GM23248 (cell line): ENCODE measurements around the gene PGGT1B. TPM values are rescaled to one million over a fixed set of nuclear protein-coding genes. Genes with fewer than 3 reads are reported as not detected.
A peak's percentile ranks its signal among the peaks of the same experiment; 100 is the strongest.

ENCODE experiments used
- DNase-seq: peaks from one replicate; pipeline ENCODE4 v3.0.0-alpha.2; 2015
- H2AFZ ChIP-seq: fragments of 200-600 bp; sonication (generic); 2 replicates; pipeline ENCODE4 v1.6.1; 2016; ENCODE audit warnings: antibody characterized with exemption
- H3F3A ChIP-seq: fragments of 200-600 bp; sonication (generic); 2 replicates; pipeline ENCODE4 v1.6.1; 2016; ENCODE audit warnings: mild to moderate bottlenecking, antibody characterized with exemption, mixed run types; ENCODE audit not compliant: insufficient read depth
- H3K27ac ChIP-seq: fragments of 200-600 bp; sonication (generic); 2 replicates; pipeline ENCODE4 v1.5.1; 2016; ENCODE audit warnings: mild to moderate bottlenecking
- H3K27me3 ChIP-seq: fragments of 200-600 bp; sonication (generic); replicated peaks from 2 replicates; pipeline ENCODE4 v1.6.1; 2016; ENCODE audit warnings: mild to moderate bottlenecking; ENCODE audit not compliant: insufficient read depth
- H3K36me3 ChIP-seq: fragments of 200-600 bp; sonication (generic); 2 replicates; pipeline ENCODE4 v1.6.1; 2016; ENCODE audit warnings: low read depth, mild to moderate bottlenecking
- H3K4me1 ChIP-seq: fragments of 200-600 bp; sonication (generic); 2 replicates; pipeline ENCODE4 v1.6.1; 2016; ENCODE audit warnings: mild to moderate bottlenecking; ENCODE audit not compliant: insufficient read depth
- H3K4me2 ChIP-seq: fragments of 200-600 bp; sonication (generic); one replicate; pipeline ENCODE4 v1.6.1; 2016; ENCODE audit warnings: mild to moderate bottlenecking; ENCODE audit not compliant: unreplicated experiment
- H3K4me3 ChIP-seq: fragments of 200-600 bp; sonication (generic); 2 replicates; pipeline ENCODE4 v1.5.1; 2016; ENCODE audit warnings: mild to moderate bottlenecking
- H3K79me2 ChIP-seq: fragments of 200-600 bp; sonication (generic); 2 replicates; pipeline ENCODE4 v1.6.1; 2016; ENCODE audit warnings: mild to moderate bottlenecking; ENCODE audit not compliant: insufficient read depth
- H3K9ac ChIP-seq: fragments of 200-600 bp; sonication (generic); 2 replicates; pipeline ENCODE4 v1.6.1; 2016; ENCODE audit warnings: mild to moderate bottlenecking
- H3K9me2 ChIP-seq: fragments of 200-600 bp; sonication (generic); 2 replicates; pipeline ENCODE4 v1.6.1; 2016; ENCODE audit warnings: mixed run types, mild to moderate bottlenecking, moderate library complexity; ENCODE audit not compliant: insufficient read depth
- H3K9me3 ChIP-seq: fragments of 200-600 bp; sonication (generic); one replicate; pipeline ENCODE4 v1.6.1; 2017; ENCODE audit warnings: low read depth
- H4K20me1 ChIP-seq: fragments of 200-600 bp; sonication (generic); 2 replicates; pipeline ENCODE4 v1.6.0; 2016; ENCODE audit not compliant: insufficient read depth
- EZH2 ChIP-seq: fragments of 200-600 bp; sonication (generic); IDR thresholded peaks from 2 replicates; pipeline ENCODE4 v1.6.1; 2018; ENCODE audit warnings: antibody characterized with exemption, mild to moderate bottlenecking; ENCODE audit not compliant: insufficient read depth, poor library complexity, severe bottlenecking
- EZH2phosphoT487 ChIP-seq: fragments of 200-600 bp; sonication (generic); IDR thresholded peaks from 2 replicates; pipeline ENCODE4 v1.6.1; 2018; ENCODE audit warnings: antibody characterized with exemption, moderate library complexity, mild to moderate bottlenecking, low read depth; ENCODE audit not compliant: insufficient read depth
- WGBS, 2 experiments: methylation state at CpG; one replicate each; pipeline ENCODE4 v1.1.6; 2015 to 2017; ENCODE audit warnings: low lambda C conversion rate in 2 of 2, low coverage in 1 of 2; ENCODE audit errors: missing lambda C conversion rate in 2 of 2; 5-methylcytosine and 5-hydroxymethylcytosine counted together
- in situ Hi-C: fragments of 300-500 bp; cut with MboI; formaldehyde crosslinking; loops from 2 replicates; pipeline ENCODE4 v1.15.0; 2020
- polyA plus RNA-seq: library from polyadenylated mRNA; unstranded; fragments of >200 nt; fragmentation: Nextera tagmentation; extraction: Ambion mirVana; gene quantifications from 2 replicates; pipeline ENCODE4 v1.2.1, GENCODE V29; 2016
- total RNA-seq: library from RNA; depleted of rRNA; stranded (reverse); fragments of >200 nt; shearing (Covaris generic); gene quantifications from 2 replicates; pipeline ENCODE4 v1.2.3, GENCODE V29; 2014

Gene PGGT1B
- total and polyA plus RNA-seq, 2 experiments from 2014 or later: 17.8 to 20.1 TPM

DNA sequence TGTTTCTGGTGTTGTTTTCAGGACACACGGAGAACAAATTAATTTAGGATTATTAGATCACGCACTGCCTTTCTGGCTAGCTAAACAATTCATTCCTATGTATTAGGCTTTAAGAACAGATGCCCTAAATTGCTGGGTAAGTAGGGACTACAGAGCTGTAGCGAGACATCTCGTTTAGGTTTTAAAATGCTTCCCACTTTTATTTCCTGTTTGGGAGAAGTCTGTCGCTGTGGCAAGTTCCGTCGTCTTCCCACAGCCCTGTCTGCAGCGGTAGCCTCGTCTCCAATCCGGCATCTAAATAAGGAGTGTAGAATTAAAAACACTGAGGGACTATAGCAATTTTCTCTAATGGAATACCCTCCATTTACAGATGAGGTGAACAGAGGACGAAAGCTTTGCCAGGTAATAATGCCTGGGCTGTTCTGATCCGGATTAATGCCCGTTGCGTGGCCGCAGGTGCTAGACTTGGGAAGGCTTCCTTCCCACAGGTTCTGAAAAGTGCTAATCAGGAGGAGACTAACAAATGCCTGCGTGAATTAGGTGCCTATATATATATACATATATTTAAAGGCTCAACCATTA, 91.7 kb downstream of the PGGT1B start:
- Histone ChIP-seq H3K27ac (no peak overlapping the region), H4K20me1 (no peaks in the 10 kb centered on the region), H3K36me3 (no peaks in the 10 kb centered on the region), H3K9me3 (no peaks in the 10 kb centered on the region), H3K9me2 (no peaks in the 10 kb centered on the region), H3K79me2 (no peaks in the 10 kb centered on the region), H3K4me1 (no peaks in the 10 kb centered on the region), H3K27me3 (peaks cover 80% of the 10 kb centered on the region), H3F3A (peaks cover 4% of the 10 kb centered on the region; the same call in 1 of the 2 replicates), H3K9ac (no peak overlapping the region), H3K4me2 (no peak overlapping the region), H3K4me3 (peak overlapping the region; percentile 84), H2AFZ (peak overlapping the region; percentile 93)
- in situ Hi-C loops: no loop called here
- no peak for TF ChIP-seq EZH2phosphoT487
- TF ChIP-seq EZH2: no peak
- peak; percentile 8 for DNase-seq
- WGBS, 2 experiments: 44 to 47% methylated on average over 16 of the region's 16 CpGs

DNA sequence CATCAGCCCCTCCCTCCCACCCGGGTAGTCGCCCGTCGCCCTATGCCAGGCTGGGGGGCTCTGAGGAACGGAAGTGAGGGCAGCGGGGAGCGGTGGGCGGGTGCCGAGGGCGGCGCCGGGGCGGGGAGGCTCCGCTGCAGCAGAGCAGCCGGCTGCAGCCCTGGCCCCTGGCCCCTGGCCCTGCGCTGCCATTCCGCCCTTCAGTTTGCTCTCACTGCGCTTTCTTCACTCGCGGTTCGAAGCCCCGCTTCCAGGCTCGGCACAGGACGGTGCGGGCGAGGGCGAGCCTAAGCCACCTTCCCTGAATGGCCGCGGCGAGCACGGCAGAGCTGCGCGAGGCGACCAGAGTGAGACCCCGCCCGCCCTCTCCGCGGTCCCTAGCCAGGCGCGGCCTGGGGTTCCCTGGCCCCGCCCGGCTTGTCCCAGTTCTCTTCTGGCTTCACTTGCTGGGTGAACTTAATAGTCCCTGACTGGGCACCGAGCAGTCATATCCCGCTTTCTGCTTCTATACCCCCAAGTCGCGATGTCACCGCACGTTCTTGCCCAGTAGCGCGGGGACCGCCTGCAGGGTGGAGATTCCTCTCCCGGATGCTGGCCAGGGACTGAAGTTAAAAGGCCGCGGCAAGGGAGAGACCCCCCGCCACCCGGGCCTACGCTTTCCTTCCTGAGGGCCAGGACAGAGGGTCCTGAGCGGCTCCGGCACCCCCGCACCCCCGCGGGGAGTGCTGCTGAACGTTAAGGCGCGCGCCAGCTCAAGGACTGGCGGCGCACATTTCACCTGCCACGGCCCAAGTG, 92.3 kb downstream of the PGGT1B start:
- H3K9ac ChIP-seq: no peak overlapping the region
- H3K36me3 ChIP-seq: no peaks in the 10 kb centered on the region
- no peaks in the 10 kb centered on the region for H3K9me2 ChIP-seq
- no peaks in the 10 kb centered on the region for H3K79me2 ChIP-seq
- no peaks in the 10 kb centered on the region for H3K4me1 ChIP-seq
- H3K4me2 ChIP-seq: peak overlapping the region; percentile 62
- H3K27ac ChIP-seq: no peak overlapping the region
- DNase-seq: peak; percentile 57
- TF ChIP-seq EZH2phosphoT487 (0 out of 2 replicates have a peak, but pooled peaks have one; percentile 21), EZH2 (no peak)
- peaks cover 4% of the 10 kb centered on the region; the same call in 1 of the 2 replicates for H3F3A ChIP-seq
- peak overlapping the region; percentile 84 for H3K4me3 ChIP-seq
- peak overlapping the region; percentile 93 for H2AFZ ChIP-seq
- 3 to 4% methylated on average over 46 to 61 of the region's 69 CpGs for WGBS, 2 experiments
- H3K9me3 ChIP-seq: no peaks in the 10 kb centered on the region
- in situ Hi-C loops: no loop called here
- peaks cover 76% of the 10 kb centered on the region for H3K27me3 ChIP-seq
- no peaks in the 10 kb centered on the region for H4K20me1 ChIP-seq

DNA sequence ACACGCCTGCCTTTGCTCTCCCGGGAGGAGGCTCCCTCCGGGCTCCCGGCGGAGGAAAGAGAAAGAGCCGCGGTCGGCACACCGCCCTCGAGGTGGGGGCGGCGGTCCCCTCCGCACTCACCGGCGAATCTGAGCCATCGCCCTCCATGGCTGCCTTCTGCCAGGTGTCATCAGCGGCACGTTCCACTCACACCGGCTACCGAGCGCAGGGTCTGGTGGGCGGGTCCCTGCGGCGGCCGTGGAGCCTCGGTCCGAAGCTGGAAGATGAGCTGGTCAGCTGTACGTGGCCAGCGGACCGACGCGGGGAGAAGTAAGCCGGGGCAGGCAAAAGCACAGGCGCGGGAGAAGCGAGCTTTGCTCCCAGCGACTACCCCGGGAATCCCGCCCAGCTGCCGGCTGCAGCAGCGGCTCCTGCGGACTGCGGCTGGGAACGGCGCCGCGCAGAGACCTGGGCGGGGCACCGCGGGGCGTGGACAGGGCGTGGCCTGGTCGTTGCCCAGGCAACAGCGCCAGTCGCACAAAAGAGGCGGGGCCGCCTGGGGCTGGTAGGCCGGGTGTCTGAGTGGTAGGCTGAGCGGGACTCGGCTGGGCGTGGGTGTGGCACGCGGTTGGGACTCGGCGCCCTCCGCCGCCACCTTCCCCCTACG, 93.1 kb downstream of the PGGT1B start, which contains the start of gene TRIM36:
Gene TRIM36 (minus strand): TSS at position 422 of the 647 bp plus-strand sequence. CDS start 274 bp downstream, at position 148.
- H3F3A ChIP-seq: peaks cover 4% of the 10 kb centered on the region; the same call in 1 of the 2 replicates
- 1 to 2% methylated on average over 51 to 56 of the region's 68 CpGs for WGBS, 2 experiments
- no peaks in the 10 kb centered on the region for H3K79me2 ChIP-seq
- H3K27ac ChIP-seq: no peak within 1 kb of the TSS
- peak within 1 kb of the TSS; percentile 93 for H2AFZ ChIP-seq
- no peaks in the 10 kb centered on the region for H3K4me1 ChIP-seq
- peak within 1 kb of the TSS; percentile 54 for H3K9ac ChIP-seq
- H3K4me3 ChIP-seq: peak within 1 kb of the TSS; percentile 84
- no peaks in the 10 kb centered on the region for H3K9me2 ChIP-seq
- H3K9me3 ChIP-seq: no peaks in the 10 kb centered on the region
- H3K4me2 ChIP-seq: peak within 1 kb of the TSS; percentile 84
- no peaks in the 10 kb centered on the region for H3K36me3 ChIP-seq
- TF ChIP-seq EZH2 (no peak), EZH2phosphoT487 (no peak)
- peaks cover 68% of the 10 kb centered on the region for H3K27me3 ChIP-seq
- peak; percentile 95 for DNase-seq
- H4K20me1 ChIP-seq: no peaks in the 10 kb centered on the region
- in situ Hi-C loops: no loop called here

DNA sequence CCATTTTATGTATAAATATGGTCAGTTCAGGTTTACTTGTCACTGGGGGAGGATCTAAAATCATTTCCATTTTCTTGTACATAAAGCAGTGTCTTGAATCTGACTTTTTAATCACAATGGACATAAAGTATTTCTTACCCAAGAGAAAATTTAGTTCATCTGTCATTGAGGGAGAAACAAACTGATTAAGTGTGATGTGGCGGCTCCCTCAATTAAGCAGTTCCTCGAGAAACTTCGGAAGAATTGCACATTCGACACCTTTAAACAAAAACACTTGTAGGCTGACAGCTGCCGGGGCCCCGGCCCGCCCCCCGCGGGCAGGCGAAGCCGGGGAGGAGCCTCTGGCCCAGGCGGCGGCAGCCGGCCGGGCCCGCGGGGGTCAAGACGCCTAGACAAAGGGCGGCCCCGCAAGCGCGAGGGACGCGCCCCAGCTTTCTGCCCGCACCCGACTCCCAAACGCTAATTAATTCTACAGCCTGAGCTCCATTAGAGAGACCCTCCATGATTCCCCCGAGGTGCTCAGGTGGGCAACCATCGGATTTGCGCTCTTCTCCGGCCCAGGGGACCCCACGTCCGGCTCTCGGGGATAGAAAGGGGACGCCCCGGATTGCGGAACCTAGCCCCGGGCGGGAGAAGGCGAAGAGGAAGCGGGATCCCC, 93.7 kb downstream of the PGGT1B start:
- Histone ChIP-seq H3F3A (peaks cover 4% of the 10 kb centered on the region; the same call in 1 of the 2 replicates), H3K4me2 (peak overlapping the region; percentile 84), H2AFZ (peak overlapping the region; percentile 93), H4K20me1 (no peaks in the 10 kb centered on the region), H3K4me3 (peak overlapping the region; percentile 84), H3K36me3 (no peaks in the 10 kb centered on the region), H3K79me2 (no peaks in the 10 kb centered on the region), H3K9ac (peak overlapping the region; percentile 54), H3K27me3 (peaks cover 62% of the 10 kb centered on the region), H3K4me1 (no peaks in the 10 kb centered on the region), H3K9me2 (no peaks in the 10 kb centered on the region), H3K27ac (no peak overlapping the region), H3K9me3 (no peaks in the 10 kb centered on the region)
- in situ Hi-C loops: no loop called here
- 6 to 9% methylated on average over 33 to 39 of the region's 41 CpGs for WGBS, 2 experiments
- peak; percentile 21 for DNase-seq
- TF ChIP-seq EZH2 (peak; percentile 72), EZH2phosphoT487 (0 out of 2 replicates have a peak, but pooled peaks have one; percentile 23)
